DOHH2 (cell line): ENCODE measurements around the gene LTA4H.

Experiments used
- H3F3A ChIP-seq: fragments of 200-600 bp; sonication (generic), shearing (Covaris generic); 2 replicates; pipeline ENCODE4 v1.6.0; 2016; ENCODE audit warnings: antibody characterized with exemption, mild to moderate bottlenecking; ENCODE audit not compliant: control insufficient read depth, insufficient read depth
- H3K27ac ChIP-seq: fragments of 200-600 bp; sonication (generic); 2 replicates; pipeline ENCODE4 v1.5.1; 2014; ENCODE audit warnings: low read depth, mild to moderate bottlenecking, low read length, moderate library complexity
- H3K27me3 ChIP-seq: fragments of 200-600 bp; sonication (generic); 2 replicates; pipeline ENCODE4 v1.6.1; 2014; ENCODE audit warnings: mild to moderate bottlenecking, low read length, mixed read lengths; ENCODE audit not compliant: control insufficient read depth
- H3K36me3 ChIP-seq: fragments of 200-600 bp; sonication (generic); 2 replicates; pipeline ENCODE4 v1.6.1; 2014; ENCODE audit warnings: mild to moderate bottlenecking, low read length, moderate library complexity, mixed read lengths; ENCODE audit not compliant: control insufficient read depth
- H3K4me1 ChIP-seq: fragments of 200-600 bp; sonication (generic); 2 replicates; pipeline ENCODE4 v1.6.1; 2014; ENCODE audit warnings: mild to moderate bottlenecking, low read length, mixed read lengths; ENCODE audit not compliant: control insufficient read depth
- H3K4me2 ChIP-seq: fragments of 200-600 bp; sonication (generic); 2 replicates; pipeline ENCODE4 v1.6.0; 2014; ENCODE audit warnings: mild to moderate bottlenecking, low read length, moderate library complexity
- H3K4me3 ChIP-seq: fragments of 200-600 bp; sonication (generic); 2 replicates; pipeline ENCODE4 v1.5.1; 2014; ENCODE audit warnings: mild to moderate bottlenecking, low read length, mixed read lengths
- H3K79me2 ChIP-seq: fragments of 200-600 bp; sonication (generic); 2 replicates; pipeline ENCODE4 v1.6.1; 2014; ENCODE audit warnings: mild to moderate bottlenecking, low read length, mixed read lengths; ENCODE audit not compliant: control insufficient read depth
- H3K9me2 ChIP-seq: fragments of 200-600 bp; sonication (generic); replicated peaks from 2 replicates; pipeline ENCODE4 v1.6.1; 2014; ENCODE audit warnings: mild to moderate bottlenecking, low read length, mixed read lengths; ENCODE audit not compliant: control insufficient read depth
- H3K9me3 ChIP-seq: fragments of 200-600 bp; sonication (generic); 2 replicates; pipeline ENCODE4 v1.6.1; 2014; ENCODE audit warnings: antibody characterized with exemption, low read length, mixed read lengths; ENCODE audit not compliant: control insufficient read depth, insufficient read depth
- H4K20me1 ChIP-seq: fragments of 200-600 bp; sonication (generic); 2 replicates; pipeline ENCODE4 v1.6.0; 2014; ENCODE audit warnings: low read depth, mild to moderate bottlenecking, antibody characterized with exemption, low read length, moderate library complexity; ENCODE audit not compliant: control insufficient read depth, insufficient read depth
- CTCF ChIP-seq: fragments of 200-600 bp; sonication (generic); IDR thresholded peaks from one replicate; pipeline ENCODE4 v1.5.1; 2014; ENCODE audit warnings: antibody characterized with exemption, mild to moderate bottlenecking, low read depth, low read length; ENCODE audit not compliant: poor library complexity, severe bottlenecking
- EZH2phosphoT487 ChIP-seq: fragments of 200-600 bp; sonication (generic); IDR thresholded peaks from 2 replicates; pipeline ENCODE4 v1.6.1; 2017; ENCODE audit warnings: borderline replicate concordance, mild to moderate bottlenecking, antibody characterized with exemption, low read length, moderate library complexity, mixed read lengths

The LTA4H gene

GRCh38 chr12:95959107-95959506 is 76.3 kb downstream of the LTA4H start:
- Histone ChIP-seq H3K4me2 (no peak overlapping the region), H3F3A (no peaks in the 10 kb centered on the region), H3K4me3 (no peak overlapping the region), H3K79me2 (no peaks in the 10 kb centered on the region), H3K27ac (no peak overlapping the region), H4K20me1 (no peaks in the 10 kb centered on the region), H3K4me1 (no peaks in the 10 kb centered on the region), H3K9me2 (no peaks in the 10 kb centered on the region), H3K9me3 (no peaks in the 10 kb centered on the region), H3K27me3 (0 out of 2 replicates have a peak, but pooled peaks cover 4% of the 10 kb centered on the region), H3K36me3 (no peaks in the 10 kb centered on the region)
- no peak for TF ChIP-seq EZH2phosphoT487
- no peak for TF ChIP-seq CTCF

- H3K9me2 ChIP-seq, result no peaks in the 10 kb centered on the region
- H3K4me3 ChIP-seq, result no peak overlapping the region
- no peak overlapping the region for H3K27ac ChIP-seq
- H3K36me3 ChIP-seq, result no peaks in the 10 kb centered on the region
- no peak overlapping the region for H3K4me2 ChIP-seq
- H3F3A ChIP-seq, result no peaks in the 10 kb centered on the region
- H4K20me1 ChIP-seq, result no peaks in the 10 kb centered on the region
- H3K4me1 ChIP-seq, result no peaks in the 10 kb centered on the region
- TF ChIP-seq CTCF, result no peak
- TF ChIP-seq EZH2phosphoT487, result no peak
- peaks cover 9% of the 10 kb centered on the region; the same call in 1 of the 2 replicates for H3K27me3 ChIP-seq
- H3K79me2 ChIP-seq, result no peaks in the 10 kb centered on the region
- no peaks in the 10 kb centered on the region for H3K9me3 ChIP-seq
Measured at GRCh38 chr12:95956557-95957145, 78.7 kb downstream of the LTA4H start.

- no peaks in the 10 kb centered on the region for H3K9me2 ChIP-seq
- H3F3A ChIP-seq, result no peaks in the 10 kb centered on the region
- no peak overlapping the region for H3K27ac ChIP-seq
- no peaks in the 10 kb centered on the region for H4K20me1 ChIP-seq
- no peaks in the 10 kb centered on the region for H3K36me3 ChIP-seq
- no peak overlapping the region for H3K4me3 ChIP-seq
- TF ChIP-seq EZH2phosphoT487, result no peak
- TF ChIP-seq CTCF, result no peak
- H3K4me2 ChIP-seq, result no peak overlapping the region
- H3K4me1 ChIP-seq, result no peaks in the 10 kb centered on the region
- peaks cover 4% of the 10 kb centered on the region for H3K27me3 ChIP-seq
- no peaks in the 10 kb centered on the region for H3K9me3 ChIP-seq
- H3K79me2 ChIP-seq, result no peaks in the 10 kb centered on the region
Measured at GRCh38 chr12:95955549-95956159, 79.7 kb downstream of the LTA4H start.
